GM12873 (cell line): ENCODE measurements around the gene STK16.

Experiments used
- TF ChIP-seq, protein P1 (sequence below): IDR thresholded peaks from 2 replicates; pipeline ENCODE4 v1.5.1; 2012; ENCODE audit warnings: low read depth, mild to moderate bottlenecking, moderate library complexity, low read length, control low read depth; ENCODE audit not compliant: insufficient read depth; ENCODE audit errors: missing control alignments

STK16 gene

DNA sequence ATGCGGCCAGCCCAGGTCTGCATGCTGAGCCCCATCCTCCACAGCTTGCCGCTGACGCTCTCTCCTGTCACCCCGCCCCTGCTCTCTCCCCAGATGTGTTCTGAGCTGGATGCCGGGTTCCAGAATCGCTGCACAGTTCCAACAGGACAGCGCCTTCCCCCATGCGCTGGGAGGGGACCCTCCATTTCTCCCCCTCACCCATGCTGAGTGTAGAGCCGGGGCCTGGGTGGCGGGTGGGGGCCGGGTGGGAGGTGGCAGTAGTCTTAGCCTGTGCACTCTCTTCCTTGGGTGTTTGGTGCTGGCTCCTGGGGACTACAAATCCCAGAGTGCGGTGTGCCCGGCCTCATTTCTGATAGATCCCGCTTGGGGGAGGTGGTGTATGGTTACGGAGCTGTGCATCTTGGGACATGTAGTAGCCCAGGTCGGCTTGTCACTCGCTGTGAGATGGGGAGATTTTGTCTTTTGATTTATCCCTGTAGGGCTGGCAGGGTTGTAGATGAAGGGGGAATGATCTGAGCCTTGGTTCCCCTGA is 40.7 kb downstream of the STK16 start:
- TF ChIP-seq, protein P1, sequence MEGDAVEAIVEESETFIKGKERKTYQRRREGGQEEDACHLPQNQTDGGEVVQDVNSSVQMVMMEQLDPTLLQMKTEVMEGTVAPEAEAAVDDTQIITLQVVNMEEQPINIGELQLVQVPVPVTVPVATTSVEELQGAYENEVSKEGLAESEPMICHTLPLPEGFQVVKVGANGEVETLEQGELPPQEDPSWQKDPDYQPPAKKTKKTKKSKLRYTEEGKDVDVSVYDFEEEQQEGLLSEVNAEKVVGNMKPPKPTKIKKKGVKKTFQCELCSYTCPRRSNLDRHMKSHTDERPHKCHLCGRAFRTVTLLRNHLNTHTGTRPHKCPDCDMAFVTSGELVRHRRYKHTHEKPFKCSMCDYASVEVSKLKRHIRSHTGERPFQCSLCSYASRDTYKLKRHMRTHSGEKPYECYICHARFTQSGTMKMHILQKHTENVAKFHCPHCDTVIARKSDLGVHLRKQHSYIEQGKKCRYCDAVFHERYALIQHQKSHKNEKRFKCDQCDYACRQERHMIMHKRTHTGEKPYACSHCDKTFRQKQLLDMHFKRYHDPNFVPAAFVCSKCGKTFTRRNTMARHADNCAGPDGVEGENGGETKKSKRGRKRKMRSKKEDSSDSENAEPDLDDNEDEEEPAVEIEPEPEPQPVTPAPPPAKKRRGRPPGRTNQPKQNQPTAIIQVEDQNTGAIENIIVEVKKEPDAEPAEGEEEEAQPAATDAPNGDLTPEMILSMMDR = no peak

DNA sequence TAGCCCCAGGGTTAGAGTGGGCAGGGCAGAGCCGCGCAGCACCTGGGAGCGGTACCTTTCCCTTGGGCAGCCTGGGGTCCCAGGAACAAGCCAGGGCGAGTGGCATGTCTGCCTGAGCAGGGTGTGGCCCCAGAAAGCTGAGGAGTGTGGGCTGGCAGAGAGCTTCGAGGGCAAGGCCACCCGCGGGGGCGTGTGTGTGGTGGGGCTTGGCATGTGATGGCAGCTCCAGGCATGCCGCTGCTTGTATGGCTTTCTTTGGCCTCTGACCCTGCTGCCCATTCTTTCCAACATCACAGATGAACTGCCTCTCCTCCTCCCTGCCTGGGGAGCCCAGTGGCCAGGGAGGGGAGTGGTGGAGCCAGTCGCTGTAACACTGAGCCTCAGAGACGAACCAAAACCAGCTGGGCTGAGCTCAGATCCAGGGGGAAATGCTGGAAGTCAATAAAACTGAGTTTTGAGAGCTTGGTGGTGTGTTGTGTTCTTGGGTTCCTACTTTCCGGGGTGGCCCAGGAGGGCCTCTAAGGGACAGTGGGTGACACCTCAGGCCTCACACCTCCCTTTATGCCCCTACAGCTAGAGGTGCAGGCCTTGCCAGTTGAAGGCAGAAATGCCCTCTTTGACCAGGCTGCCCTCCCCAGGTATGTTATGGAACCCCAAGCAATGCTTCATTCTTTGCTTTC is 41.3 kb downstream of the STK16 start:
- TF ChIP-seq, protein P1 = no peak

DNA sequence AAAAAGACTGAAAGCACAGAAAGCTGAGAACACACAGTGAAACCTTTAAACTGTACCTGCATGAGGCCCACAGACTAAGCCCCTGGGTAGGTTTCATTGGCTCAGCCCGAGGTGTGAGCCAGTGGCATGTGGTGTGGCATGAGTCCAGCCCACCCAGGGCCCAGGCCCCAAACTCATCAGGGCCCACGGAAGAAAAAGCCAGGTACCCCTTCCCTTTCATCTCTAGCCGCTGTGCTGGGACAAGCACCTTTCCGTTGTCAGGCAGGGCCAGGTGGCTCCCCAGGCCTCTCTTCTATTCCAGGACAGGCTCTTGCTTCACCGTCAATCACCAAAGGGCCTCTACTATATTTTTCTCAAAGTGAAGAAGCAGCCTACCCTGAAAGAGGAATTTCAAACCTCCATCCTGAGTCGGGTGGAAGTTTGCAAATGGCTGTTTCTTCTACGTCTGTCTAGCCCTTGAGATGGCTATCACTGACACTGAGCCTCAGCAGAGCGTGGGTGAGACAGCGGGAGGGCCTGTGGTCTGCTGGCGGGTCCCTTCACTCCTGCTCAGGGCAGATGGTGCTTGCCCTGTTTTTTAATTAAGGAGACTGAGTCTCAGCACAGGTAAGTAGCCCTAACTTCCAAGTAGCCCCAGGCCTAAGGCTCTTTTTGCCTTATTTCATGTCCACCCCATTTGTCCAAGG is 42.4 kb downstream of the STK16 start:
- TF ChIP-seq, protein P1 = no peak

DNA sequence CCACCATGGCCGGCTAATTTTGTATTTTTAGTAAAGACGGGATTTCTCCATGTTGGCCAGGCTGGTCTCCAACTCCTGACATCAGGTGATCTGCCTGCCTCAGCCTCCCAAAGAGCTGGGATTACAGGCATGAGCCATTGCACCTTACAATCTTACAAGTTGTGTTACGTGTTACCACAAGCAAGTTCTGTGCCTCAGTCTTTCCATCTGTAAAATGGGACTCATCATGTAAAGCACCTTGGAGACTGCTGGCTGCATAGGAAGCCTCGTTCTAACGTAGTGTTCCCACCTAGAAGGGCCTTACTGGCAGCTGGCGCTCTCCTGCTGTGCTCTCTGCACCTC is 43.9 kb downstream of the STK16 start:
- TF ChIP-seq, protein P1 = no peak

DNA sequence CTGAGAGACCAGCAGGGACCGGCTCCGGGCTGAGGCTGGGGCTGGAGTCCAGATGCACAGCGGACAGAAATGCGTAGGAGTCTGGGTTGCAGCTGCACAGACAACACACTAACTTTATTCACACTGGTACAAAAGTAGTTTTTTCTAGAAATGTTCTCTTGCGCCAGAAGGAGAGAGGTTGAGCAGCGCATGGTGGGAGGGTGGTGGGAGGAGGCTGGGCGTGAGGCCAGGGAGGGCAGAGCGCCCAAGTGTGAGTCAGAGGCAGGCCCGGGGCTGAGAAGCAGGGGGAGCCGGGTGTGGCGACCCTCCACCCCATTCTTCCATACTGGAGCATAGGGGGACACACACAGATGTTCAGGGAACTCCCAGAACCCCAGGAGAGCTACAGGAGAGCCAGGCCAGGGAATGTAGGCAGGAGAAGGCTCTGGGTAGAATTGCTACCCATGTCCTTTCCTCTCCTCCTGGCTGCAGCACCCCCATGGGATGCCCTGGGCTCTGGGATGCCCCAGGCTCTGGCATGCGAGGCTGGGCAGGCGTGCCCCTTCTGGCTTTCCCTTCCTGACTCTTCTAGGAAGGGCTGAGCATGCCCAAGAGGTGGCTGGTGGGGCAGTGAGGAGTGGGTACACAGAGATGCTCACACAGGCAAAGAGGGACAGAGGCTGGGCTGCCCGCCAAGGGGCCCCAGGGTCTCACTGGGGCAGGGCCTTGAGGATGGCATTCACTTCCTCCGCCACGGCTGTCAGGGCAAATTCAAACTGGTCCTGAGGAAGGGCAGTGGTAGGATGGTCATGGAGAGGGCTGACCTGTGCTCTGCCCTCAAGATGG is 44.5 kb downstream of the STK16 start:
- TF ChIP-seq, protein P1 = no peak

DNA sequence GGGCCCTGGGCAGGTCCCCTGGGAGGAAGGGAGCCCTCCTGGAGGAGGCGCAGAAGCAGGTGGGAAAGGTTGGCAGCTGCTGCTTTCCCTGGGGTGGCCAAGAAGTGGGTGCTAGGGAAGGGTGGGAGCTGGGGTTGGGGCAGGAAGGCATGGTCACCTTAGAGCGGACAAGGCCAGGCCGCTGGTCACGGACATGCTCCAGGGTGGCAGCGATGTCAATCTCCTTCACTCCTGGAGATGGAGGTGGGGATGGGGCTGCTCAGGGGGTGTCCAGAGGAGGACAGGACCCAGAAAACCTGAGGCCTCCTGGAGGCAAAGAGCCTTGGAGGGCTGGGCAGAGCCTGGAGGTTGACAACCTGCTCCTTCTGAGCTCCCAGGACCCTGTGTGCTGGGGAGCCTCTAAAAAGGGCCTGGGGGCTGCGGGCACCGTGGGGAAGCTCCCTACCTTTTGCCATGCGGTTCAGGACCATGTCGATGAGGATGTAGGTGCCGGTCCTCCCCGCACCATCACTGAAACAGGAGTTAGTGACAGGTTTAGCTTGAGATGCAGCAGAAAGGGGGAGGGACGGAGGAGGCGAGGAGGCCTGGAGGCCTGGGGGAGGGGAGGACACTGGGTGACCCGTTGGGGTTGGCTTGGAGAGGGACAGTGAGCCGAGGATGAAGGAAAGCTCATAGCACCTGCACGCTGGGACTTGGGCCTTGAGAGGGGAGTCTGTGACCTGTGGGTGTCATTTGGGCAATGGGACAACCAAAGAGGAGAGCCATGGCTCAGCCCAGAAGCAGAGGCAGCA is 45.3 kb downstream of the STK16 start:
- TF ChIP-seq, protein P1 = no peak
